ENCODE data around the gene MEAK7.

MEAK7 gene

DNA sequence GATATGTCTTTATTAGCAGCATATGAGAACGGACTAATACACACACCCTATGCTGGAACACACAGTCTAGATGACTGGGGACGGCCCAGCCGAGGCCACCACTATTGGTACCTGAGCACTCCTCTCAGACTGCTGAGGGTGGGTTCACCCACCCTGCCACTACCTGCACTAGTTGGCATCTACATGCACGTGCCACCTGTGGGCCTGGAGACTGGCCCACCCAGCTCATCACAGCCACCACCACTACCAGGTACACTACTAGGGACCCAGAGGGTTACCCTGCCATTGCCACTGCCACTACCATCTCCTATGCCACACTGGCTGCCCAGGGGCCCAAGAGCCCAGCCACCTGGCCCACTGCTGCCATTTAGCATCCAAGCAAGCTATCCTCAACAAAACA, 32.5 kb downstream of the MEAK7 start:
- TF ChIP-seq, protein P1, sequence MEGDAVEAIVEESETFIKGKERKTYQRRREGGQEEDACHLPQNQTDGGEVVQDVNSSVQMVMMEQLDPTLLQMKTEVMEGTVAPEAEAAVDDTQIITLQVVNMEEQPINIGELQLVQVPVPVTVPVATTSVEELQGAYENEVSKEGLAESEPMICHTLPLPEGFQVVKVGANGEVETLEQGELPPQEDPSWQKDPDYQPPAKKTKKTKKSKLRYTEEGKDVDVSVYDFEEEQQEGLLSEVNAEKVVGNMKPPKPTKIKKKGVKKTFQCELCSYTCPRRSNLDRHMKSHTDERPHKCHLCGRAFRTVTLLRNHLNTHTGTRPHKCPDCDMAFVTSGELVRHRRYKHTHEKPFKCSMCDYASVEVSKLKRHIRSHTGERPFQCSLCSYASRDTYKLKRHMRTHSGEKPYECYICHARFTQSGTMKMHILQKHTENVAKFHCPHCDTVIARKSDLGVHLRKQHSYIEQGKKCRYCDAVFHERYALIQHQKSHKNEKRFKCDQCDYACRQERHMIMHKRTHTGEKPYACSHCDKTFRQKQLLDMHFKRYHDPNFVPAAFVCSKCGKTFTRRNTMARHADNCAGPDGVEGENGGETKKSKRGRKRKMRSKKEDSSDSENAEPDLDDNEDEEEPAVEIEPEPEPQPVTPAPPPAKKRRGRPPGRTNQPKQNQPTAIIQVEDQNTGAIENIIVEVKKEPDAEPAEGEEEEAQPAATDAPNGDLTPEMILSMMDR (conservative IDR thresholded peaks at IDR 0.05; ENCODE audit: low read length) = no peak
- no peak for DNase-seq (ENCODE audit: low read depth)
- H3K4me3 ChIP-seq (ENCODE audit: low read length) = no peak overlapping the region

DNA sequence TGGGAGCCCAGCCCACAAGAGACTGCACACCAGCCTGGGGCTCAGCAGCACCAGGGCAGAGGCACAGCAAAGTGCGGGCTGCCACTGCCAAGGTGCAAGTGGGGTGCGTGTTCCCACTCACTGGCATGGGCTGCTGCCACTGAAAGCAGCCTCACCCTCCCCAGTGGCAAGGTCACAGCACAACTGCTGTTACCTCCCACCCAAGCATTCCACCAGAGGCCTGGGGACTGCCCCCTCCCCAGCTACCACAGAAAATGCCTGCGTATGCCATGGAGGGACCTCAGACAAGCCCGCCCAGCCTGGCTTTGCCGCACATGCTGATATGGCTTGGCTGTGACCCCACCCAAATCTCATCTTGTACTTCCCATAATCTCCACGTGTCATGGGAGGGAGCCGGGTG, 33.1 kb downstream of the MEAK7 start:
- TF ChIP-seq, protein P1 (conservative IDR thresholded peaks at IDR 0.05; ENCODE audit: low read length) = no peak
- no peak overlapping the region for H3K4me3 ChIP-seq (ENCODE audit: low read length)
- no peak for DNase-seq (ENCODE audit: low read depth)

DNA sequence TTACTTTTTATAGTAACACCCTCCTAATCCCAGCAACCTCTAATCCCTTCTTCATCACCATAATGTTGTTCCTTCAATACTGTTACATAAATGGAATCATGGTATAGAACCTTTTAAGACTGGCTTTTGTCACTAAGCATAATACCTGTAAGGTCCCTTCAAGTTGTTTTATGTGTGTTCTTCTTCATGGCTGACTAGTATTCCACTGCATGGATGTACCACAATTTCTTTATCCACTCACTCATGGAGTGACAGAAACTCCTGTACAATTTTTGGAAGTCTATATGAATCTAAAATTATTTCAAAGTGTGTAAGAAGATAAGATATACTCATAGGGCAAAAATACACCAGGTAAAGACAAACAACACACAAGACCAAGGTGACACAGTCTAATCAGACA, 36.8 kb downstream of the MEAK7 start:
- no peak overlapping the region for H3K4me3 ChIP-seq (ENCODE audit: low read length)
- TF ChIP-seq, protein P1 (conservative IDR thresholded peaks at IDR 0.05; ENCODE audit: low read length) = no peak
- no peak for DNase-seq (ENCODE audit: low read depth)

DNA sequence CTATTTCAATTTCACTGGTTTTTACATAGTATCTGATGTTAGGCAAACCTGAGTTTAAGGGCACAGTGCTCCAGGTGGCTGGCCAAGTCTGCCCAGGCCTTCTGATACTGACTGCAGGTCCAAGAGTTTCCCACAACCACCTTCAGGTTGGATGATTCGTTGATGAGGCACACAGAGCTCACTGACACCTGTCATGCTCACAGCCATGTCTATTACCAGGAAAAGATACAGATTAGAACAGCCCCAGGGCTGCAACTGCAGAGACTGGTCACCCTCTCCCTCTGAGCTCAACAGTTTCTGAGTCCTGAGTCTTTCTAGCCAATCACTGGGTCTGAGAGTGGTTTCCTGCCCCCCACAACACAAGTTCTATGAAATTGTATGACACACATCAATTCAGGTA, 37.2 kb downstream of the MEAK7 start:
- no peak for DNase-seq (ENCODE audit: low read depth)
- H3K4me3 ChIP-seq (ENCODE audit: low read length) = no peak overlapping the region
- TF ChIP-seq, protein P1 (conservative IDR thresholded peaks at IDR 0.05; ENCODE audit: low read length) = no peak

DNA sequence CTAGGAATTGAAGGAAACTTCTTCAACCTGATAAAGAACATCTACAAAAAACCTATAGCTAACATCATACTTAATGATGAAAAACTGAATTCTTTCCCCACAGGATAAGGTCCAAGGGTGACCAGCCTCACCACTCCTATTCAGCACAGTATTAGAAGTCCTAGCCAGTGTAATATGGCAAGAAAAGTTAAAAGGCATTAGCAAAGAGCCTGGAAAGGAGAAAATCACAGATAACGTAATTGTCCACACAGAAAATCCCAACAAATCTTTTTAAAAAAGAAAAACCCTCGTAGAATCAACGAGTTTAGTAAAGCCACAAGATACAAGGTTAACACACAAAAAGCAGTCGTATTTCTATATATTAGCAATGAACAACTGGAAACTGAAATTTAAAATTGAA, 37.8 kb downstream of the MEAK7 start:
- TF ChIP-seq, protein P1 (conservative IDR thresholded peaks at IDR 0.05; ENCODE audit: low read length) = no peak
- no peak for DNase-seq (ENCODE audit: low read depth)

DNA sequence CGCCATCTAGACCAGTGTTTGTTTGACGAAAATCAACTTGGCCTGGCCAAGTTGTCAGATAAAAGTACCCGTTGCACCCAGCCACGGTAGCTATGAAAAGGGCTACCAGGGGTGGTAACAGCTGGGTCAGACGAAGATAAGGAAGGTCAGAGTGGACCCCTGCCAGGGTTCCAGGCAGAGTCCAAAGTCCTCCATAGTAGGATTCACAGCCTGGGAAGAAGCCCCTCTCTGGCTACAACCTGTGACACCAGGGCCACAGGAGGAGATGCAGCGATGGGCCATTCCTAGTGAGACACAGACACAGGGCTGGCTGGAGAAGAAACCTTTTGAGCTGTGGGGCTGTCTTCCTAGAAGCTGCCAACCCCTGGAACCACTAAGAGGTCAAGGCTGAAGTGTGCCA, 39.3 kb downstream of the MEAK7 start:
- no peak overlapping the region for H3K4me3 ChIP-seq (ENCODE audit: low read length)
- TF ChIP-seq, protein P1 (conservative IDR thresholded peaks at IDR 0.05; ENCODE audit: low read length) = no peak
- DNase-seq (ENCODE audit: low read depth) = no peak

More for the DNA sequence above, 37.8 kb downstream of the MEAK7 start:
- H3K4me3 ChIP-seq (ENCODE audit: low read length) = no peak overlapping the region

DNA sequence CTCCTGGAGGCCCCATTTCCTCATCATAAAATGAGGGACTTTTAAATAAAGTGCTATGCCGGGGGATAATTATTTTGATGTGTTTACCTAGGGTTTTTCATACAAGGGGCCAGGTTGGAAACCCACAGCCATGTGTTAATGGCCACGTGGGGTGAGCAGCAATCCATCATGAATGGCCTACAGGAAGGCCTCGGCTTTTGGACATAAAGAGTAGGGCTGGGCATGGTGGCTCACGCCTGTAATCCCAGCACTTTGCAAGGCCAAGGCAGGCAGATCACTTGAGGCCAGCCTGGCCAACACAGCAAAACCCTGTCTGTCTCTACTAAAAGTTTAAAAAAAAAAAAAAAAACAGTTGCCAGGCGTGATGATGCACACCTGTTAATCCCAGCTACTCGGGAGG, 40.3 kb downstream of the MEAK7 start:
- H3K4me3 ChIP-seq (ENCODE audit: low read length) = no peak overlapping the region
- TF ChIP-seq, protein P1 (conservative IDR thresholded peaks at IDR 0.05; ENCODE audit: low read length) = no peak
- no peak for DNase-seq (ENCODE audit: low read depth)

All from AG10803 (cell line).